Natural killer cell (primary cell): ENCODE data around the gene TBC1D22A. TPM values are rescaled to one million over a fixed set of nuclear protein-coding genes. Genes with fewer than 3 reads are reported as not detected.
A peak's percentile ranks its signal among the peaks of the same experiment; 100 is the strongest.

Experiments used
- ATAC-seq, 3 donors: fragments of 150-1000 bp in 2 of 3; fragments of 200-7000 bp in 1 of 3; cut with Tn5 transposase; 1 replicate in 1 of 3; 2 replicates in 2 of 3; pipeline ENCODE4 v1.10.0; 2021; ENCODE audit warnings: mild to moderate bottlenecking in 2 of 3, moderate library complexity in 2 of 3
- DNase-seq, 2 donors: peaks; one replicate each; pipeline versions ENCODE4 v3.0.0 to v3.0.0-alpha.2; 2013 to 2021; ENCODE audit warnings: mixed read lengths in 1 of 2
- H3K27ac ChIP-seq: one replicate; pipeline ENCODE4 v1.5.1; 2013; ENCODE audit warnings: mild to moderate bottlenecking, low read length
- H3K27me3 ChIP-seq: one replicate; pipeline ENCODE4 v1.6.1; 2013; ENCODE audit warnings: low read length; ENCODE audit not compliant: control insufficient read depth, insufficient read depth
- H3K36me3 ChIP-seq: one replicate; pipeline ENCODE4 v1.6.1; 2013; ENCODE audit warnings: low read length; ENCODE audit not compliant: control insufficient read depth, insufficient read depth
- H3K4me1 ChIP-seq: one replicate; pipeline ENCODE4 v1.6.1; 2013; ENCODE audit warnings: low read length; ENCODE audit not compliant: control insufficient read depth, insufficient read depth
- H3K4me3 ChIP-seq: one replicate; pipeline ENCODE4 v1.5.1; 2013; ENCODE audit warnings: low read length
- H3K9me3 ChIP-seq: one replicate; pipeline ENCODE4 v1.6.1; 2013; ENCODE audit warnings: low read length; ENCODE audit not compliant: control insufficient read depth, insufficient read depth
- H3K27ac Mint-ChIP-seq, 2 donors: one replicate each; pipeline ENCODE4 v1.8.0; 2022; ENCODE audit warnings: mild to moderate bottlenecking in 2 of 2, mixed read lengths in 2 of 2, moderate library complexity in 1 of 2
- H3K27me3 Mint-ChIP-seq, 2 donors: one replicate each; pipeline ENCODE4 v1.8.0; 2022; ENCODE audit warnings: low read depth in 2 of 2, mixed read lengths in 2 of 2
- H3K36me3 Mint-ChIP-seq: one replicate; pipeline ENCODE4 v1.8.0; 2022; ENCODE audit warnings: mixed read lengths
- H3K4me1 Mint-ChIP-seq, 2 donors: one replicate each; pipeline ENCODE4 v1.8.0; 2022; ENCODE audit warnings: mixed read lengths in 2 of 2
- H3K4me3 Mint-ChIP-seq: one replicate; pipeline ENCODE4 v1.8.0; 2022; ENCODE audit warnings: mild to moderate bottlenecking, moderate library complexity, mixed read lengths
- H3K9me3 Mint-ChIP-seq, 2 donors: one replicate each; pipeline ENCODE4 v1.8.0; 2022; ENCODE audit warnings: mixed read lengths in 2 of 2
- WGBS: methylation state at CpG from one replicate; pipeline ENCODE4 v1.1.7; 2013; ENCODE audit warnings: missing lambda C conversion rate; ENCODE audit not compliant: insufficient coverage; 5-methylcytosine and 5-hydroxymethylcytosine counted together
- intact Hi-C: fragments of 100-400 bp; cut with micrococcal nuclease; formaldehyde crosslinking; loops from one replicate; pipeline ENCODE4 v1.14.2; 2022
- total RNA-seq, 4 donors: library from RNA; stranded (reverse); fragments of 120-200 nt in 1 of 4; gene quantifications; one replicate each; pipeline versions ENCODE4 v1.2.3 to v1.2.4, GENCODE V29; 2013 to 2022
- TF ChIP-seq, protein P1 (sequence below): fragments of 200-600 bp; IDR thresholded peaks from one replicate; pipeline ENCODE4 v1.8.0; 2022; ENCODE audit warnings: antibody characterized with exemption

The TBC1D22A gene
- total RNA-seq, 3 donors from 2014 or later (not counting 1 experiment from before 2014, with no cell fraction given): 47.4 to 53.7 (median 53.2) TPM

GRCh38 chr22:46851941-46852340 is 89.5 kb downstream of the TBC1D22A start:
- Histone ChIP-seq H3K27ac (no peak overlapping the region), H3K27me3 (no peaks in the 10 kb centered on the region), H3K36me3 (peaks cover 4% of the 10 kb centered on the region), H3K4me1 (peaks cover 5% of the 10 kb centered on the region), H3K4me3 (no peak overlapping the region), H3K9me3 (no peaks in the 10 kb centered on the region)
- intact Hi-C loops: no loop called here
- H3K4me3 Mint-ChIP-seq: no peak overlapping the region
- no peaks in the 10 kb centered on the region for H3K9me3 Mint-ChIP-seq
- H3K27ac Mint-ChIP-seq: peak overlapping the region; percentile 1 to 47
- 70% methylated on average over 9 of the region's 9 CpGs for WGBS
- no peaks in the 10 kb centered on the region for H3K36me3 Mint-ChIP-seq
- no peak for ATAC-seq
- TF ChIP-seq, protein P1, sequence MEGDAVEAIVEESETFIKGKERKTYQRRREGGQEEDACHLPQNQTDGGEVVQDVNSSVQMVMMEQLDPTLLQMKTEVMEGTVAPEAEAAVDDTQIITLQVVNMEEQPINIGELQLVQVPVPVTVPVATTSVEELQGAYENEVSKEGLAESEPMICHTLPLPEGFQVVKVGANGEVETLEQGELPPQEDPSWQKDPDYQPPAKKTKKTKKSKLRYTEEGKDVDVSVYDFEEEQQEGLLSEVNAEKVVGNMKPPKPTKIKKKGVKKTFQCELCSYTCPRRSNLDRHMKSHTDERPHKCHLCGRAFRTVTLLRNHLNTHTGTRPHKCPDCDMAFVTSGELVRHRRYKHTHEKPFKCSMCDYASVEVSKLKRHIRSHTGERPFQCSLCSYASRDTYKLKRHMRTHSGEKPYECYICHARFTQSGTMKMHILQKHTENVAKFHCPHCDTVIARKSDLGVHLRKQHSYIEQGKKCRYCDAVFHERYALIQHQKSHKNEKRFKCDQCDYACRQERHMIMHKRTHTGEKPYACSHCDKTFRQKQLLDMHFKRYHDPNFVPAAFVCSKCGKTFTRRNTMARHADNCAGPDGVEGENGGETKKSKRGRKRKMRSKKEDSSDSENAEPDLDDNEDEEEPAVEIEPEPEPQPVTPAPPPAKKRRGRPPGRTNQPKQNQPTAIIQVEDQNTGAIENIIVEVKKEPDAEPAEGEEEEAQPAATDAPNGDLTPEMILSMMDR: no peak
- no peaks in the 10 kb centered on the region for H3K27me3 Mint-ChIP-seq
- DNase-seq: no peak
- peaks cover 69 to 81% of the 10 kb centered on the region in 2 donors for H3K4me1 Mint-ChIP-seq

- Histone ChIP-seq H3K27me3 (no peaks in the 10 kb centered on the region), H3K36me3 (peaks cover 4% of the 10 kb centered on the region), H3K4me3 (no peak overlapping the region), H3K27ac (no peak overlapping the region), H3K4me1 (peaks cover 5% of the 10 kb centered on the region), H3K9me3 (no peaks in the 10 kb centered on the region)
- Mint-ChIP-seq H3K27ac (peak overlapping the region in 1 of 2 donors; percentile 37), H3K4me1 (peaks cover 61 to 82% of the 10 kb centered on the region in 2 donors), H3K9me3 (no peaks in the 10 kb centered on the region), H3K27me3 (no peaks in the 10 kb centered on the region), H3K36me3 (no peaks in the 10 kb centered on the region), H3K4me3 (no peak overlapping the region)
- ATAC-seq (no peak), DNase-seq (no peak)
- 98% methylated on average over 14 of the region's 14 CpGs for WGBS
- TF ChIP-seq, protein P1: no peak
- intact Hi-C loops: no loop called here
Measured at GRCh38 chr22:46852771-46853170, 90.3 kb downstream of the TBC1D22A start.

GRCh38 chr22:46853191-46853590 is 90.7 kb downstream of the TBC1D22A start:
- no peaks in the 10 kb centered on the region for H3K27me3 Mint-ChIP-seq
- Histone ChIP-seq H3K36me3 (peaks cover 4% of the 10 kb centered on the region), H3K27me3 (no peaks in the 10 kb centered on the region), H3K4me3 (no peak overlapping the region), H3K4me1 (peaks cover 5% of the 10 kb centered on the region), H3K27ac (no peak overlapping the region), H3K9me3 (no peaks in the 10 kb centered on the region)
- H3K4me1 Mint-ChIP-seq: peaks cover 57 to 78% of the 10 kb centered on the region in 2 donors
- ATAC-seq (no peak), DNase-seq (no peak)
- intact Hi-C loops: no loop called here
- WGBS: 94% methylated on average over 16 of the region's 16 CpGs
- no peaks in the 10 kb centered on the region for H3K9me3 Mint-ChIP-seq
- no peak overlapping the region for H3K4me3 Mint-ChIP-seq
- no peak overlapping the region for H3K27ac Mint-ChIP-seq
- no peaks in the 10 kb centered on the region for H3K36me3 Mint-ChIP-seq
- TF ChIP-seq, protein P1: no peak
